C1 segment of cervical spinal cord (tissue), 14 donors: ENCODE measurements around the gene ERMARD.

ENCODE experiments used
- DNase-seq, 14 donors: peaks; one replicate each; lab custom pipeline; 2025; lab: John Stamatoyannopoulos, UW

Gene ERMARD

GRCh38 chr6:169825558-169826225 lies 74.3 kb downstream of the ERMARD start:
- DNase-seq, result no peak

GRCh38 chr6:169826697-169827096 lies 75.3 kb downstream of the ERMARD start:
- DNase-seq, result no peak

- no peak for DNase-seq
Measured at GRCh38 chr6:169827290-169827717, 75.9 kb downstream of the ERMARD start.

GRCh38 chr6:169828176-169828575 lies 76.8 kb downstream of the ERMARD start:
- no peak for DNase-seq

GRCh38 chr6:169829786-169830185 lies 78.4 kb downstream of the ERMARD start:
- DNase-seq, result no peak

- no peak for DNase-seq
Measured at GRCh38 chr6:169830876-169831275, 79.5 kb downstream of the ERMARD start.
